HCT116 (cell line): ENCODE measurements around the gene CDKAL1. TPM values are rescaled to one million over a fixed set of nuclear protein-coding genes. Genes with fewer than 3 reads are reported as not detected.

ENCODE experiments used
- ATAC-seq: fragments of 200-7000 bp; cut with Tn5 transposase; 2 replicates; pipeline ENCODE4 v1.9.1; 2020; ENCODE audit warnings: mild to moderate bottlenecking, moderate library complexity
- BruUV-seq: library from RNA; stranded (reverse); fragments of 400-500 nt; replicated peaks from 2 replicates; lab custom pipeline; 2021; lab: Mats Ljungman, UMichigan
- CTCF ChIA-PET: fragments of 300-600 bp; sonication (Branson Sonifier 250); formaldehyde crosslinking; loops from one replicate; lab custom pipeline; 2021; ENCODE audit warnings: antibody characterized with exemption; lab: Charles Lee
- POLR2A ChIA-PET: fragments of 300-600, 350-600 bp; sonication (Branson Sonifier 250); formaldehyde crosslinking; loops from one replicate; lab custom pipeline; 2021; ENCODE audit warnings: antibody characterized with exemption; lab: Charles Lee
- RAD21 ChIA-PET, 2 experiments: fragments of 300-600 bp; sonication (Branson Sonifier 250); formaldehyde crosslinking; loops; one replicate each; lab custom pipeline; 2023; ENCODE audit warnings: low total read pairs in 2 of 2; ENCODE audit not compliant: uncharacterized antibody in 2 of 2, unreplicated experiment in 2 of 2, low non-redundant PET in 1 of 2; lab: Charles Lee
- DNase-seq: peaks from one replicate; pipeline ENCODE4 v3.0.0-alpha.2; 2010; ENCODE audit warnings: low read depth, low spot score
- H2AFZ ChIP-seq: fragments of 200-600 bp; shearing (Covaris generic), sonication (generic); 2 replicates; pipeline ENCODE4 v1.6.1; 2017; ENCODE audit warnings: low read depth, mixed run types, mixed read lengths, antibody characterized with exemption, low read length; ENCODE audit not compliant: poor library complexity, severe bottlenecking
- H3K27ac ChIP-seq: 2 replicates; pipeline ENCODE4 v1.5.1; 2012; ENCODE audit warnings: low read depth, low read length
- H3K27me3 ChIP-seq: fragments of 200-600 bp; sonication (generic); 2 replicates; pipeline ENCODE4 v1.6.1; 2016; ENCODE audit warnings: mixed run types, low read length, mixed read lengths; ENCODE audit not compliant: insufficient read depth
- H3K36me3 ChIP-seq, 2 experiments: fragments of 200-500 bp in 1 of 2; fragments of 200-600 bp in 1 of 2; sonication (Bioruptor generic) in 1 of 2; sonication (generic) in 1 of 2; 2 replicates each; pipeline versions ENCODE4 v1.5.1 to v1.6.1; 2014 to 2016; ENCODE audit warnings: low read length in 2 of 2, inconsistent platforms in 1 of 2, mixed read lengths in 1 of 2, mixed run types in 1 of 2; ENCODE audit not compliant: insufficient read depth in 2 of 2, control insufficient read depth in 1 of 2
- H3K4me1 ChIP-seq, 2 experiments: fragments of 200-600 bp in 1 of 2; sonication (generic) in 1 of 2; 2 replicates each; pipeline versions ENCODE4 v1.5.1 to v1.6.1; 2012 to 2017; ENCODE audit warnings: low read length in 2 of 2, inconsistent platforms in 1 of 2, mild to moderate bottlenecking in 1 of 2, mixed read lengths in 1 of 2, mixed run types in 1 of 2, moderate library complexity in 1 of 2; ENCODE audit not compliant: insufficient read depth in 2 of 2, control insufficient read depth in 1 of 2
- H3K4me2 ChIP-seq: fragments of 200-600 bp; sonication (generic); 2 replicates; pipeline ENCODE4 v1.6.1; 2017; ENCODE audit warnings: mixed run types, low read length, mixed read lengths
- H3K4me3 ChIP-seq, 2 experiments: fragments of 200-600 bp in 1 of 2; sonication (generic) in 1 of 2; replicated peaks in 1 of 2; 2 replicates each; pipeline ENCODE4 v1.5.1; 2011 to 2016; ENCODE audit warnings: low read length in 2 of 2, control low read depth in 1 of 2, low read depth in 1 of 2, mild to moderate bottlenecking in 1 of 2, mixed read lengths in 1 of 2, mixed run types in 1 of 2
- H3K79me2 ChIP-seq: fragments of 200-600 bp; sonication (generic); 2 replicates; pipeline ENCODE4 v1.6.1; 2017; ENCODE audit warnings: mild to moderate bottlenecking, mixed run types, low read length, moderate library complexity, mixed read lengths; ENCODE audit not compliant: insufficient read depth
- H3K9ac ChIP-seq: fragments of 200-600 bp; sonication (generic); 2 replicates; pipeline ENCODE4 v1.6.1; 2016; ENCODE audit warnings: low read length, mixed read lengths
- H3K9me2 ChIP-seq: fragments of 200-600 bp; sonication (generic), shearing (Covaris generic); 2 replicates; pipeline ENCODE4 v1.6.1; 2017; ENCODE audit warnings: mixed run types, mild to moderate bottlenecking, moderate library complexity; ENCODE audit not compliant: insufficient read depth
- H3K9me3 ChIP-seq, 2 experiments: fragments of 200-500 bp in 1 of 2; fragments of 200-600 bp in 1 of 2; sonication (Bioruptor generic) in 1 of 2; sonication (generic) in 1 of 2; 2 replicates each; pipeline ENCODE4 v1.6.1; 2014 to 2017; ENCODE audit warnings: low read length in 2 of 2, mixed read lengths in 2 of 2, inconsistent platforms in 1 of 2, low read depth in 1 of 2, mild to moderate bottlenecking in 1 of 2, mixed run types in 1 of 2, moderate library complexity in 1 of 2; ENCODE audit not compliant: control insufficient read depth in 1 of 2, insufficient read depth in 1 of 2
- H4K20me1 ChIP-seq: fragments of 200-600 bp; sonication (generic), shearing (Covaris generic); 2 replicates; pipeline ENCODE4 v1.6.1; 2017; ENCODE audit warnings: mixed run types, mild to moderate bottlenecking, moderate library complexity; ENCODE audit not compliant: insufficient read depth
- ATF3 ChIP-seq: IDR thresholded peaks from 2 replicates; pipeline ENCODE4 v1.6.1; 2012
- CBX3 ChIP-seq: IDR thresholded peaks from 2 replicates; pipeline ENCODE4 v1.6.1; 2012; ENCODE audit warnings: low read depth
- CEBPB ChIP-seq: IDR thresholded peaks from 2 replicates; pipeline ENCODE4 v1.6.1; 2012; ENCODE audit warnings: low read depth
- CTCF ChIP-seq, 3 experiments: fragments of 200-600 bp in 1 of 3; sonication (generic) in 1 of 3; IDR thresholded peaks in 2 of 3; conservative IDR thresholded peaks in 1 of 3; 2 replicates each; pipeline ENCODE4 v1.5.1; 2012 to 2017; ENCODE audit warnings: low read depth in 2 of 3, low read length in 2 of 3, antibody characterized with exemption in 1 of 3, borderline replicate concordance in 1 of 3, control low read depth in 1 of 3, mild to moderate bottlenecking in 1 of 3, mixed read lengths in 1 of 3, mixed run types in 1 of 3, moderate library complexity in 1 of 3; ENCODE audit not compliant: insufficient read depth in 1 of 3
- ELF1 ChIP-seq: IDR thresholded peaks from 2 replicates; pipeline ENCODE4 v1.6.1; 2012; ENCODE audit warnings: low read depth, borderline replicate concordance
- EZH2 ChIP-seq: fragments of 200-600 bp; sonication (generic); IDR thresholded peaks from 2 replicates; pipeline ENCODE4 v1.6.1; 2017; ENCODE audit warnings: antibody characterized with exemption, mixed run types
- EZH2phosphoT487 ChIP-seq: fragments of 200-600 bp; IDR thresholded peaks from 2 replicates; pipeline ENCODE4 v1.6.1; 2018; ENCODE audit warnings: antibody characterized with exemption, borderline replicate concordance
- FOSL1 ChIP-seq: IDR thresholded peaks from 2 replicates; pipeline ENCODE4 v1.6.1; 2012; ENCODE audit warnings: low read depth
- JUND ChIP-seq: IDR thresholded peaks from 2 replicates; pipeline ENCODE4 v1.6.1; 2012
- POLR2A ChIP-seq: IDR thresholded peaks from 2 replicates; pipeline ENCODE4 v1.7.0; 2011; ENCODE audit warnings: borderline replicate concordance; ENCODE audit not compliant: insufficient read depth, insufficient read length; ENCODE audit errors: extremely low read depth
- RAD21 ChIP-seq: IDR thresholded peaks from 2 replicates; pipeline ENCODE4 v1.6.1; 2012; ENCODE audit warnings: low read depth, mild to moderate bottlenecking
- REST ChIP-seq: IDR thresholded peaks from 2 replicates; pipeline ENCODE4 v1.6.1; 2012; ENCODE audit warnings: low read depth
- SIN3A ChIP-seq: IDR thresholded peaks from 2 replicates; pipeline ENCODE4 v1.6.1; 2012; ENCODE audit warnings: low read depth
- TCF7L2 ChIP-seq: IDR thresholded peaks from 2 replicates; pipeline ENCODE4 v1.7.0; 2011; ENCODE audit warnings: borderline replicate concordance, inconsistent platforms; ENCODE audit not compliant: insufficient read depth, insufficient read length; ENCODE audit errors: extremely low read depth
- YY1 ChIP-seq: IDR thresholded peaks from 2 replicates; pipeline ENCODE4 v1.6.1; 2011; ENCODE audit warnings: low read length, low read depth, moderate library complexity, mild to moderate bottlenecking; ENCODE audit not compliant: insufficient replicate concordance; ENCODE audit errors: extremely low read depth
- intact Hi-C: fragments of 100-400 bp; cut with micrococcal nuclease; formaldehyde crosslinking; loops from 2 replicates; pipeline ENCODE4 v1.10.0; 2022
- total RNA-seq: library from RNA; stranded (reverse); gene quantifications from one replicate; pipeline ENCODE4 v1.2.1, GENCODE V29; 2021; ENCODE audit not compliant: unreplicated experiment
- TF ChIP-seq, protein P1 (sequence below): IDR thresholded peaks from 2 replicates; pipeline ENCODE4 v1.6.1; 2012

CDKAL1 gene
- total RNA-seq, 1 experiment from 2014 or later: 14.9 TPM

DNA sequence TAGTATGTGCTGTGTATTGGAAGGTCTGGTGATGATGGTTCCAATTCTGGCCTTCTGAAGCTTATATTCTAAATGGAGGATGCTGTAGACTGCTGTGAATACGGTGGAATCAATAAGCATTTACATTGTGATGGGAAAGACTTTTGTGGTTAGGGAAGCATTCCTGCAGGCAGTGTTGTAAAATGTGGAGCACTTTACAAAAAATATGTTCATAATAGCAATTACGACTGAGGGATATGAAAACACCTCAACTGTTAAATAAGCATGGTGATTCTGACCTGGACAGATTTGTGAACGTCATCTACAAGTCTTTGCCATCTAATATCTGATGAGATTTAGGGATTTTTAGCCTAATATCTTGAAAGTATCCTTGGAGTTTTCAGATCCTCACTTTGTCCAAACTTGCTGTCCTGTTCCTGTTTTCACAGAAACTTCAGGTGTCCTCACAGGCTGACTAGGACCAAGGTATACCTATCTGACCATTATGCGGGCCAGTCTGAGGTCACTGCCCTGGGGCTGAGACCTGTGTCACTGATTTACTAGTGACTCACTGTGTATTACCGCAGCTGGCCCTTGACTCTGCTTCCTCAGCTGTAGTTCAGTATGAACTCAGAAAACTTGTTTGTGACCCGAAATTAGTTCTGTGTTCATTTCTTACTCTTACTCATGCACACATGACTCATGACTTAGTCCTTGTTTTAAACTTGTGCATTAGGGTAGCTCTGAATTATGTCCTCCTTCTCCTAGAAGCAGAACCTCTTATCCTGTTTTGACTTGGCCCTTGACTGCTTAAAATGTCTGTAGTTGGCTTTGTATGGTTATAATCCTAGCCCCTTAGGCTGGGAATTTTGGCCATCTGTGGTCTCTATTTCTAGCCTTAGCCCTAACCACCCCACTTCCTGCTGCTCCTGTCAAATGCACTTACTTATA is 343.0 kb downstream of the CDKAL1 start:
- intact Hi-C loops: loop anchor here (5.0 to 10.0 kb wide), 3 partner anchors 130 to 1060 kb away; no protein-coding TSS in a partner anchor
- POLR2A ChIA-PET: interaction anchor here (1.0 to 3.0 kb wide), 6 partner anchors 20 to 717 kb away, joined by 3 to 31 read pairs (median 3); partner anchors contain the start of gene SOX4
- no TSS peak for BruUV-seq
- no peaks in the 10 kb centered on the region for H3K27me3 ChIP-seq
- CTCF ChIA-PET: interaction anchor here (1.3 to 3.6 kb wide), 3 partner anchors 136 to 711 kb away, joined by 3 to 42 read pairs (median 13); no protein-coding TSS in a partner anchor
- no peaks in the 10 kb centered on the region for H3K9me2 ChIP-seq
- peak overlapping the region in 1 of 2 experiments; percentile 27; a peak in 2 of 4 replicates for H3K4me3 ChIP-seq
- DNase-seq (peak; percentile 95), ATAC-seq (peak; percentile 95)
- H3K9me3 ChIP-seq: no peaks in the 10 kb centered on the region
- H3K27ac ChIP-seq: peak overlapping the region; percentile 95
- peak overlapping the region; percentile 15; the same call in 1 of the 2 replicates for H3K9ac ChIP-seq
- H3K4me2 ChIP-seq: peak overlapping the region; percentile 67
- H3K36me3 ChIP-seq: no peaks in the 10 kb centered on the region
- H3K79me2 ChIP-seq: no peaks in the 10 kb centered on the region
- peaks cover 49 to 66% of the 10 kb centered on the region in 2 experiments for H3K4me1 ChIP-seq
- H2AFZ ChIP-seq: no peak overlapping the region
- no peaks in the 10 kb centered on the region for H4K20me1 ChIP-seq
- RAD21 ChIA-PET: interaction anchor here (0.6 to 2.0 kb wide), 6 partner anchors 123 to 712 kb away, joined by 3 to 13 read pairs (median 3); no protein-coding TSS in a partner anchor
- TF ChIP-seq CTCF (IDR thresholded peaks at IDR 0.05 in 2 of 3, conservative IDR thresholded peaks at IDR 0.05 in 1 of 3; ENCODE audit: borderline replicate concordance in 1 of 3, insufficient read depth in 1 of 3, low read depth in 2 of 3, low read length in 2 of 3) (no peak), SIN3A (peak; percentile 95), TCF7L2 (peak; percentile 74), RAD21 (peak; percentile 59), ELF1 (no peak), EZH2phosphoT487 (no peak), REST (no peak), CEBPB (peak; percentile 88), CBX3 (peak; percentile 98), EZH2 (no peak), FOSL1 (peak; percentile 98), JUND (peak; percentile 99), YY1 (no peak), ATF3 (peak; percentile 75; the same call in 1 of the 2 replicates), POLR2A (no peak)
- TF ChIP-seq, protein P1, sequence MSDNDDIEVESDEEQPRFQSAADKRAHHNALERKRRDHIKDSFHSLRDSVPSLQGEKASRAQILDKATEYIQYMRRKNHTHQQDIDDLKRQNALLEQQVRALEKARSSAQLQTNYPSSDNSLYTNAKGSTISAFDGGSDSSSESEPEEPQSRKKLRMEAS: peak; percentile 78
